ENCODE data around the gene FOXJ1. TPM values are rescaled to one million over a fixed set of nuclear protein-coding genes. Genes with fewer than 3 reads are reported as not detected.

FOXJ1 gene
- total RNA-seq, 1 donor: not detected

DNA sequence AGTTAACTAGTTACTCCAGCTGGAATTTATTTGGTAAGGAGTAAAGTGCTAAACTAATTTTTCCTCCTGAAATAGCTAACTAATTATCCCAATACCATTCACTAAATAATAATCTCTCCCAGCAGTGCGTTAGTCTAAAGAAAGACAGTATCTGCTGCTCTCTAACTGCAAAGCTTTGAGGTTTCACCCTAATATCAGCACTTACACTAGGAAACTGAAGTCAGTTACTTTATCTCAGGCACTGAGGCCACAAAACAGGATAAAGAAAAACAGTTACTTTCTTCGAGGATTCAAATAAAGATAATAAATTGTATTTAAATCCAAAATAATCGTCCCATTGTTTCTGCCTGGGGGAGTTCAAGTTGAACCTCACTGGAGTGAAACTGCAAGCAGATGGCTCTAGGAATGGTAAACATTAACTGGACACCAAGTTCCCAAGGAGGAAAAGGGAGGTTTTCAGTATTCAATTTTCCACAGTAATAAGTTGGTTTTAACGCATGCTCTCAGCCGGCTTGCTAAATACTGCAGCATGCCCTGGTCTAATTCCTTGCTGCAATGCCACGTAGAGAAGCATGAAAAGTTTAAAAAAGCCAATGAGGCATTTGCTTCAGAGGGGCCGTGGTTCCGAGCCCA is 20.0 kb upstream of the FOXJ1 start:
- no peak for DNase-seq (ENCODE audit: low read depth)
- H3K4me3 ChIP-seq (ENCODE audit: low read depth, low read length): no peak overlapping the region
- TF ChIP-seq, protein P1, sequence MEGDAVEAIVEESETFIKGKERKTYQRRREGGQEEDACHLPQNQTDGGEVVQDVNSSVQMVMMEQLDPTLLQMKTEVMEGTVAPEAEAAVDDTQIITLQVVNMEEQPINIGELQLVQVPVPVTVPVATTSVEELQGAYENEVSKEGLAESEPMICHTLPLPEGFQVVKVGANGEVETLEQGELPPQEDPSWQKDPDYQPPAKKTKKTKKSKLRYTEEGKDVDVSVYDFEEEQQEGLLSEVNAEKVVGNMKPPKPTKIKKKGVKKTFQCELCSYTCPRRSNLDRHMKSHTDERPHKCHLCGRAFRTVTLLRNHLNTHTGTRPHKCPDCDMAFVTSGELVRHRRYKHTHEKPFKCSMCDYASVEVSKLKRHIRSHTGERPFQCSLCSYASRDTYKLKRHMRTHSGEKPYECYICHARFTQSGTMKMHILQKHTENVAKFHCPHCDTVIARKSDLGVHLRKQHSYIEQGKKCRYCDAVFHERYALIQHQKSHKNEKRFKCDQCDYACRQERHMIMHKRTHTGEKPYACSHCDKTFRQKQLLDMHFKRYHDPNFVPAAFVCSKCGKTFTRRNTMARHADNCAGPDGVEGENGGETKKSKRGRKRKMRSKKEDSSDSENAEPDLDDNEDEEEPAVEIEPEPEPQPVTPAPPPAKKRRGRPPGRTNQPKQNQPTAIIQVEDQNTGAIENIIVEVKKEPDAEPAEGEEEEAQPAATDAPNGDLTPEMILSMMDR (IDR thresholded peaks at IDR 0.05; ENCODE audit: insufficient read depth, low read length): no peak

DNA sequence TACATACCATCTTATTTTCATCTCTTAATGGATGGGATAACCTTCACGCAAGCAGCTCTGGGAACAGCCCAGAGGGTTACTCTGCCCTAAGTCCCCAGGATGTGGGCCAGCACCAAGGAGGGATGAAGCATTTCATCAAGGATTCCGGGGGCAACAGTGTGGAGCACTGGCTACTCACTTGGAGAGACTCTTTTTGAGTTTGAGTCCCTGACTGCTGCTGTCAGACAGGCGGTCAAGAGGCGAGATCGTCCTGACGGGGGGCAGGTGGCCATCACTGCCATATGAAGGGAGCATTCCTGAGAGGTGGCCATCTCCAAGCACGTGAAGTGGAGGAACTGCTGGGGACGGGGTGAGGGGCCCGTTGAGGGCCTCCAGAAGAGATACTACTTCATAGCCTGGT is 18.1 kb upstream of the FOXJ1 start:
- TF ChIP-seq, protein P1 (IDR thresholded peaks at IDR 0.05; ENCODE audit: insufficient read depth, low read length): no peak

DNA sequence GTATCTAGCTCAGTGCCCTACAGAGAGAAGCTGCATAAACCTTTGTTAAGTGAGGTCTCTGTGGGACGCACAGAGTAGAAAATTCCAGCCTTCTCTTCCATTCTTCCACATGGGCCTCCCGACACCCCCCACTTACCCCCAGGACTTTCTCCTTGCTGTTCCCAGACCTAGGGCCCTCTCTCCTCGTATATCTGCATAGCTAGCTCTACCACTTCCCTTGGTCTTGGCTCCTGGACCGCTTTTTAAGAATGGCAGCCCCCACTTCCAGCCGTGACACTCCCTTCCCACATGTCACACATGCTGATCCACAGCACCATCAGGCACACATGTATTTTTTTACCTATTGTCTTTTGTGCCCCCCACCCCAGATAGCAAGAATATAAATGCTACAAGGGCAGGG is 16.7 kb upstream of the FOXJ1 start:
- TF ChIP-seq, protein P1 (IDR thresholded peaks at IDR 0.05; ENCODE audit: insufficient read depth, low read length): no peak
- H3K4me3 ChIP-seq (ENCODE audit: low read depth, low read length): no peak overlapping the region

More for the DNA sequence above, 18.1 kb upstream of the FOXJ1 start:
- DNase-seq (ENCODE audit: low read depth): no peak
- no peak overlapping the region for H3K4me3 ChIP-seq (ENCODE audit: low read depth, low read length)

DNA sequence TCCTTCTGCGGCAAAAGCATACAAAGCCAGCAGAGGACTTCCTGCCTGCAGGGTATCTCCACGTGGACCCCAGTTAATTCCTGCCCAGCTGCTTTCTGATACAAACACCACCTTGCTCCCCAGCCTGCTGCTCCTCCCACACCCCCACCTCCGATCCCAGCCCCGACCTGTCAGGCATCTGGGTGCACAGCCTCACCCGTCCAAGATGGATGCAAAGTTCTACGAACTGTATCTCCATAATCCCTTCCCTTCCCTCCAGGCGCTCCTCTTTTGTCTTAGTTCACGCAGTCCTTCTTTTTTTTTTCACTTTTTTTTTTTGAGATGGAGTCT is 15.6 kb upstream of the FOXJ1 start:
- DNase-seq (ENCODE audit: low read depth): no peak
- no peak overlapping the region for H3K4me3 ChIP-seq (ENCODE audit: low read depth, low read length)
- TF ChIP-seq, protein P1 (IDR thresholded peaks at IDR 0.05; ENCODE audit: insufficient read depth, low read length): no peak

More for the DNA sequence above, 16.7 kb upstream of the FOXJ1 start:
- no peak for DNase-seq (ENCODE audit: low read depth)

DNA sequence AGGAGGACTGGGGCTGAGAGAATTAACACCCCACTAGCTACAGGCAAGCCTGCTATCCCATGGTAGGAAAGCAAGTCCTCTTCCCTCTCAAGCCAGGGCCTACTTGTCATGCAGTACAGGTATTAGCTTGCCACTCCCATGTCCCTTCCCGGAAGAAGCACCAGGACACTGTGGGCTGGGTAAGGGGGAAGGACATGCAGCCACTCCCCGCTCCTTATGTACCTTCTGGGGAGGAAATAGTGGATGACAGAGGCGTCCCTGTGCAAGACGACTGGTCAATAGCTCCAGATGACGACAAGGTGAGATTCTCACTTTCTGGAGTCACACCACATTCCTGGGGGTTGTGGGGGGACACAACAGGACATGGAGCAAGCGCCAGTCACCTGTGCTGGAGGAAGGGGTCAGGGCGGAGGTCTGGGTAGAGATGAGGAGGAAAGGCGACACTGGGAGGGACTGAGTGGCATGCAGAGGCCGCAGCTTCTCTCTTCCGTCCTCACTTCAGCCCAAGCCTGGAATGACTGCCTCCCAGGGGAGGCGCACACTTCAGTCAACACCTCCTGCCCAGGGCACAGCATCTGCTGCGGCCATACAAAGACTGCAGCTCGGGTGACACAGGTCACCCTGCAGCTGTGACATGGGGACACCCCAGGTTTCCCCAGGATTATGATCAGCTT is 15.1 kb upstream of the FOXJ1 start:
- TF ChIP-seq, protein P1 (IDR thresholded peaks at IDR 0.05; ENCODE audit: insufficient read depth, low read length): no peak
- no peak overlapping the region for H3K4me3 ChIP-seq (ENCODE audit: low read depth, low read length)
- DNase-seq (ENCODE audit: low read depth): no peak

DNA sequence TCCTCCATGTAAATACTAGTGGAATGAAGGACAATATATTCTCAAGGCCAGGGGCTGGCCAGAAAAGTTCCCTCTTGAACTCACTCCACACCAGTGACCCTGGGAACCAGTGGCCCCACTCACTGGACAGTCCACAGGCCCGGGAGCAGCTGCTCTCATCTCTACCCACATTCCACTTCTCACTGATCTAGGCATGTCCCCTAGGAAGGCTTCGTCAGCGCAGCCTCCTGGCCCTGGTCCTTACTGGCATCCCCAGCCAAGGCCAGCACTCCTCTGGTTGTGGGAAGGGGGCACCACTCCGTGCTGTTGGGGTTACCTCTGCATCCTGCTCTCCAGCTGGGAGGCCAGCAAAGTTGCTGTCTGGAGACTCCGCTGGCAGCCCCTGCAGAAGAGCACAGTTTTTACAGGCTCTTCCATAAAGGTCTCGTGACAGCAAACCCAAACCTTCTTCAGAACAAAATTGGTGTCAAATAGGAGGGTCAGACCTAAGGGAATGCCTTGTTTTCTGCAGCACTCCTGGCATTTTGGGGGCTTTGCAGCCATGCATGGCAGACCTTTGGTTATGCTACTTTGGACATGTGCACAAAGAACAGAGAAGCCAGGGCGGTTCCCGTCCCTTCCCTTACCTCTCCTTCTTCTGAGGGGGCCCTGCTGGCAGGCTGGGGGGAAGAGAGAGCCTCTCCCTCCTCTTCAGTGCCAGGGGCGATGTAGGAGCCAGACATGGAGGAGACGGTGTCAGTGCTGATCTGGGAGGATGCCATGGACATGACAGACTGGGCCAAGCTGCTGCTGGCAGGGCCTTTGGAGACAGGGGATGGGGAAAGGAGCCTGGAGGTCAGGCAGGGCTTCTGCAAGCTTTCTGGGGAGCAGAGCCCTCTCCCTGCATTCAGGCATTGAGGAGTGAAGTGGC is 14.1 kb upstream of the FOXJ1 start:
- no peak for DNase-seq (ENCODE audit: low read depth)
- TF ChIP-seq, protein P1 (IDR thresholded peaks at IDR 0.05; ENCODE audit: insufficient read depth, low read length): no peak
- H3K4me3 ChIP-seq (ENCODE audit: low read depth, low read length): no peak overlapping the region

Data from fibroblast of the aortic adventitia (primary cell).